ENCODE data around the gene RERE.
"Not testable (repeated sequence)": the region's sequence is repeated elsewhere in the genome, so short reads cannot be mapped to it uniquely, and the experiment has no call there.

RERE gene

DNA sequence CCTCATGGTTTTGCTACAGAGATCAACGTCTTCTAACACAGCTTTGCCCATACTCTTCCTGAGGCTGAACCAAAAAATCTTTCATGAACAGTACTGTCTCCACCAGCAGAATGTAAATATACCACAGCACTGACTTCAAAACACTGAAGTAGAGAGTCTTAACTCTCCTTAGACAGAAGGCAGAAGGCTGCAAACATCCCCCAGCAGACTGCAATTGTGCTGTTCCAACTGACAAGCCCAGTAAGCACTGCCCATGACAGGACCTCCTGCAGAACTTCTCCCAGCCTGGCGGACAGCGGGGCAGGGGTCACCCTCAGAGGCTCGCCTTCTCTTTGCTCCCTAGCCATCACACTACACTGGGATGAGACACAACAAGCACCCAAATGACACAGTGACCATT lies 218.7 kb downstream of the RERE start:
- DNase-seq, result no peak

DNA sequence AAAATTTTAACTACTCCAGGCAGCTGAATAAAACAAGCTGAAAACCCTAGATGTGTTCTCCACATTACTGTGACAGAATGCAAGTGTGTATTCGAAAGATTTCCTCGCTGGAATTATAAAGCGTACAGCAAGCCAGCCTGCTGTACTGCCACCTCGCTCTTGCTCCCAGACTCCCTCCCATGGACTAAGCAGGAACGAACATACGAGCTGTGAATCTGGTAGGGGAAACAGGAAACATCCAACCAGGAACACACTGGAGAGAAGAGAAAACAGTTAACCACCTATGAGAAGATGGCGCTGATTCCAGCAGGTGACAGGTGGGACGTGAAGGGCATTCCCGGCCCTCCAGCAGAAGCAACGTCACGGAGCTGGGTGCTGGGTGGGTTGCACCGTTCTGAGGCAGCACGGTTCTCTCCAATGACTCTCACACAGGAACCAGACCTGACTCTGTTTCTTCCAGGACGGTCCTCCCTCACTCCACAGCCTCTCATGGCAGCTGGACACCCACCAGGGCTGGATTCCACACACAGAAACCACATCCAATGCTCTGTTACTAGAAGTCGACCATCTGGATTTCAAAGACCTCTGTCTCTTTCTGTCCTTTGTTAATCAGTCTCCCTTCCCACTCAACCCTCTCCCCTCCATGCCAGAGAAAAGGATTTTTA lies 219.2 kb downstream of the RERE start:
- DNase-seq, result no peak

DNA sequence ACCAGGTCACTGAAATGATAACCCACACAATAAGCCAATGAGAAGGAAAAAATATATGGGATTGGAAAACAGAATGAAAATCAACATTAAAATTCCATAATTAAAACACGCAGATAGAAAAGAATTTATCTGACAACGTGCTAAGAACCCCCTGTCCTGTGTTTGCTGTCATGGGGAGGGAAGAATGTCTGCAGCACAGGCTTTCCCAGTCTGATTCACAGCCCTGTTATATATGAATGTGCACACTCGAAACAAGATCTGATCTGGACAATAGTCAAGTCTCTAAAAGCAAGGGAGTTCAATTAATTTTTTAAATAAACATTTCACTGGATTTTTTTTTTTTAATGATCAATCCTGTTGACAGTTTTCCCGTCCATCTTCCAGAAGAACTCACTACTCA lies 220.0 kb downstream of the RERE start:
- no peak for DNase-seq

DNA sequence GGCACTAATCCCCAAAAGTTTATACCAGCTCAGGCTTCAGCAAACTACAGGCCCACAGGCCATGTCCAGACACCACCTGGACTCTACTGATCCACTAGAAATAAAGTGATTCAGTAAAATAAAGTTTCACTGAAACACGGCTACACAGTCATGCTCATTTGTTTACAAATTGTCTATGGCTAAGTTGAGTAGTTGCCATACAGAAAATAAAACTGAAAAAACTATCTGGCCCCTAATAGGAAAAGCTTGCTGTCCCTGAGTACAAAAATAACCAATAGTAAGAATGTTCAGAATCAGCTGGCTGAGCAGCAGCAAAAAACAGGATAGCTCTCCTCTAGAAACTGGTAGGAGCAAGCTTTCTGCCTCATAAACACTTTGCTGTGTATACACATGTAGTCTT lies 221.5 kb downstream of the RERE start:
- no peak for DNase-seq

DNA sequence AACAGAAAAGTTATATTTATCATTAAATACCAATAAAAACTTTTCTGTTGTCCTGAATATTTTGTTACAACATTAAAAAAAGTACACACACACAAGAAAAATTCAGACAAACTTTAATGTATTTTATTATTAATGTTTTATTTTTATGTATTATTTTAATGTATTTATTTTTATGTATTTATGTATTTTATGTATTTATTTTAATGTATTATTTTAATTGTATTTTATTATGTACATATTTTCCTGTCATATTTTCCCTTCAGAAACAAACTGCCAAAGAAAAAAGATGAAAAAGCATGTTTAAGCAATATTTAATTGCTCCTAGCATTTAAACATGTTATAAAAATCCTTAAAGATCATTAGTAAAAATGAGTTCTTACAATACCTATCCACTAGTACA lies 222.1 kb downstream of the RERE start:
- no peak for DNase-seq

DNA sequence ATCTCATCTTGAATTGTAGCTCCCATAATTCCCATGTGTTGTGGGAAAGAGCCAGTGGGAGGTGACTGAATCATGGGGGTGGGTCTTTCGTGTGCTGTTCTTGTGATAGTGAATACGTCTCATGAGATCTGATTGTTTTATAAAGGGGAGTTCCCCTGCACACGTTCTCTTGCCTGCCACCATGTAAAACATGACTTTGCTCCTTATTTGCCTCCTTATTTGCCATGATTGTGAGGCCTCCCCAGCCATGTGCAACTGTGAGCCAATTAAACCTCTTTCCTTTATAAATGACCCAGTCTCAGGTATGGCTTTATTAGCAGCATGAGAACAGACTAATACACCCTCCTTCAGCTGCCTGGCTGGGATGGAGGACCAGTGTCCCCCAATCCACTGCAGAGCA lies 224.1 kb downstream of the RERE start:
- DNase-seq, result not testable (repeated sequence)

DNA sequence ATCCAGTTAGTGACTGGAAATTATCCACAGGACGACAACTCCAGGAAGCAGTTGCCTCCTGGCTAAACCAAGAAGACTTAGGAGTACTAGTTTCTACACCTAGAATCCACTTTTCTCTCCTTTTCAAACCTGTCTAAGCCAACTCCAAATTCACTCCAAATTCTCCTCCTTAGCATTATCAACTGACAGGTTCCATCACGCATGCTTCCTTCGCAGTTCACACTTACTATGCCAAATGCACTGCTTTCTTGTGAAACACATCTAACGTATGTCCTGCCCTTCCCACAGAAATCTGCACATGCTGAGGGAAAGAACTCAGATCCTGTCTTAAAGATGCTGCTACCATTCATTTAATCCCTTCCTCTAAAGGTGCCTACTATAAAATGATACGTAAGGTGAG lies 225.9 kb downstream of the RERE start:
- DNase-seq, result no peak

DNA sequence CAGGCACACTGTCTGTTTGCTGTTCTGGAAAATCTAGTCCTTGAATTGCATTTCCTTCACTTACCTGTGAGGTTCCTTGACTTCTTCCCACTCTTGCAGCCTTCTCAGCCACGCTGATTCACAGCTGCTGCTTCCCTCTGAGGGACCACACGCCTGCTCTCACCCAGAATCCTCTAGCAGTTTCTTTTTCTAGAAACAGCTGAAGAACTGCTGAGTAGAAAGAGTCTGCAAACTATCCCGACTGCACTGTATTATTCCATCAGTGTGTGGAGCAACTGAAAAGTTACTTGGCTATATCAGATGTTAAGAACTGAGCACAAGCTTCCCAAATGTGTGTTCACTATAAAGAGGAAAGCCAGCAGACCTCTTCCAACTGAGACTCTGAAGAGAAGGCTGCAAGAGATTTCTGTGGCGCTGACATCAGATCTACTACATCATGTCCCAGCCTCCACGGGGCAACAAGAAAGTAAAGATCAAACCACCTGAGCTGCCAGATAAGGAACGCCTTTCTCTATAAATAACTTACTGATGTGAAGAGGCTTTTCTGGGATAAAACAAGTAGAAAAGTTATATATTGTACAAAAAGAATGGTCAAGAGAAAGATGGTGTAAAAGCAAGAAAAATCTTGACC lies 226.6 kb downstream of the RERE start:
- DNase-seq, result no peak

DNA sequence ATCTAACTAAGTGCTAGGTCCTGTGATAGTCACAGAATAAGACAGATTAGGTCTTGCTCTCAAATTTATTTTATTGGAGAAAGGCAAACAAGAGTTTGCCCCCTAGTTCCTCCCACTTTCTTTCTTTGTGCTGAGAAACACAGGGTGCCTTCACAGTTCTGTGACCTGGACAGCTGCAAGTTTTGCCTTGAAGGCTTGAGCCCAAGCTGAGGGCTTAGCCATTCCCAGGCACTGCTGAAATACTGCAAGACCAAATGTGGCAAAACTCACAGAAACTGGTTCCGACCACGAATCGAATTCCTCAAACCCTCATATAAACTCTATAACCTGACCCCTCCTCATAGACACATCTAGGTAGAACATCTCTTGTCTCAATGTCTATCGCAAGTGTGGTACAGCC lies 227.9 kb downstream of the RERE start:
- DNase-seq, result no peak

DNA sequence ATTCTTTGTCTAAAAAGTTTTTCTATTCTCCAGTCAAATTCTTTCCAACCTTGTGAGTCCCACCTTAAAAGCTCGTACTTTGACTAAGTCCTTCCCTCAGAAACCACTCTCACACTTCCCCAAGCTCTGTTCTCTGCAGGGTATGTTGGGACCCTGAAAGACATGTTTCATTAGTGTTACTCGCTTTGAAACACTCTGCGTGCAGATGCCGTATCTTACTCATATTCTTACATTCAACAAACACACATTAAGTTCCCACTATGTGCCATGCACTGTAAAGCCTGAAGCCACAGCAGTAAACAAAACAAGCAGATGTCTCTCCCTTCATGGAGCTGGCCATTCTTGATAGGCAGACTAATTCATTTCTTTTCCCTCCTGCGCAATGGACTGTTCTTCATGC lies 229.7 kb downstream of the RERE start:
- no peak for DNase-seq

DNA sequence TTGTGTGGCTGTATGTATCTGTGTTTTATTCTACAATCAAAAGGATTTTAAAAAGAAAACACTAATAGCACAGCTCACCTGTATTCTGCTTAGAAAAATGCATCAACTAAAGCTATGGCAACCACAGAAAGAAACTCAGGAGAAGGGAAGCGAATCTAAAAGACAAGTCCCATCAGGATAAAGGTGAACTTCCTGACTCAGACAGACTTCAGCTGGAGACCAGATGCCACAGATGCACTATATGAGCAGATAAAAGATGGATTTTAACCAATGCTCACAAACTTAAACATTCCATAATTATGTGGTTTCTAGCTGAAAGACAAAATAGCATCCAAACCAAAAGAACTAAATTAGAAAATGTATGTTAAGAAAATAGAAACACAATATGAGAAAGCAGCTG lies 231.0 kb downstream of the RERE start:
- no peak for DNase-seq

DNA sequence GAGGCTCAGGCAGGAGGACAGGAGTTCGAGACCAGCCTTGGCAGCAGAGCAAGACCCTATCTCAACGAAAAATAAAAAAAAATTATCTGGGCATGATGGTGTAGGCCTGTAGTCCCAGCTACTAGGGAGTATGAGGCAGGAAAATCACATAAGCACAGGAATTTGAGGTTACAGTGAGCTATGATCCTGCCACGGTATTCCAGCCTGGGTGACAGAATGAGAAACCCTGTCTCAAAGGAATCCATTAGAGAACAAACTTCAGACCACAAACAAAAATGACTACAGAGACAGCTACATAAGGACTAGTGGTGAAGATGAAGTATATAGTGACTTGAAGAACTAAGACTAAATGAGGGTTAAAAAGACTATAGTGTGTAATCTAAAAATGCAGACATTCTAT lies 233.1 kb downstream of the RERE start:
- no peak for DNase-seq

DNA sequence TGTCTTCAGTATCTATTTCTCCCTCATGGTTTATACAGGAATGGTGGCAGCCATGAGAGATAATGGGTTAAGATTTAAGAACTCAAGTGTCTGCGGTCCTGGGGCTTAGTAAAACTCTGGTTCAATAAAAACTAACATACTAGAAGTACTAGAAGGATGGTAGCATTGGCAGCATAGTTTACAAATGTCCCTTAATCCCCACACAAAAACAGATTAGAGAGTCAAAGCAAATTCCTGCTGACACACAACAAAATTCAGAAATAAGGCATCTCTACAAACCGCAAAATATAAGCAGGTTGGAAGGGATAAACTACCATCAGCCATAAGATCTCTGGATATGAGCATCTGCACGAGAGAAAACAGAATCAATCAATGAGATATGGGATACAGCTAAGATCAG lies 234.4 kb downstream of the RERE start:
- DNase-seq, result no peak

DNA sequence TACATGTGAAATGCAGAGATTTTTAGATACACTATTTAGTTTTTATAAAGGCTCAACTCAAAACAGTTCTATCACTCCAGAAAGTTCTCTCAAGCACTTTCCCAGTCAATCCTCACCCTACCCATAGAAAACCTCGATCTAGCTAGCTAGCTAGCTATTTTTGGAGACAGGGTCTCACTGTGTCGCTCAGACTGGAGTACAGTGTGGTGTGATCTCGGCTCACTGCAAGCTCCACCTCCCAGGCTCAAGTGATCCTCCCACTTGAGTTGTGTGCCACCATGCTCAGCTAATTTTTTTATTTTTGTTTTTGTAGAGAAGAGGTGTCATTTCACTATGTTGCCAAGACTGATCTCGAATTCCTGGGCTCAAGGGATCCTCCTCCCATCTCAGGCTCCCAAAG lies 236.9 kb downstream of the RERE start:
- DNase-seq, result no peak

DNA sequence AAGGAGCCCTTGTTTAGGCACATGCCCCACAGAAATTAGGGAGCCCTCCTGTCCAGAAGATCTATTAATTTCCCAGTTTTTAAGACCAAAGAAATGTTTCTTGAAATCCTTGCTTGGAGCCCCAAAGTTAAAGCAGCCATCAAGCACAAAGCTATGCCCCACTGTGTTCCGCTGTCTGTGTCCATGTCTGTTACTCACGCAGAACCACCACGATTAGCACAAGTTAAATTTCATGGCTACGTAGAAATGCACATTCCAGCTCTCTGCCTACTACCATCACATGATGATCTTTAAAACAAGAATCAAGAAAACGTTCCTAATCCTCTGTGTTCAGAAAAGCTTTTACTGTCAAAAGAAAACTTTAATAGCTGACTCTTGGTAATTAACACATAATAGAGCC lies 238.5 kb downstream of the RERE start:
- no peak for DNase-seq

DNA sequence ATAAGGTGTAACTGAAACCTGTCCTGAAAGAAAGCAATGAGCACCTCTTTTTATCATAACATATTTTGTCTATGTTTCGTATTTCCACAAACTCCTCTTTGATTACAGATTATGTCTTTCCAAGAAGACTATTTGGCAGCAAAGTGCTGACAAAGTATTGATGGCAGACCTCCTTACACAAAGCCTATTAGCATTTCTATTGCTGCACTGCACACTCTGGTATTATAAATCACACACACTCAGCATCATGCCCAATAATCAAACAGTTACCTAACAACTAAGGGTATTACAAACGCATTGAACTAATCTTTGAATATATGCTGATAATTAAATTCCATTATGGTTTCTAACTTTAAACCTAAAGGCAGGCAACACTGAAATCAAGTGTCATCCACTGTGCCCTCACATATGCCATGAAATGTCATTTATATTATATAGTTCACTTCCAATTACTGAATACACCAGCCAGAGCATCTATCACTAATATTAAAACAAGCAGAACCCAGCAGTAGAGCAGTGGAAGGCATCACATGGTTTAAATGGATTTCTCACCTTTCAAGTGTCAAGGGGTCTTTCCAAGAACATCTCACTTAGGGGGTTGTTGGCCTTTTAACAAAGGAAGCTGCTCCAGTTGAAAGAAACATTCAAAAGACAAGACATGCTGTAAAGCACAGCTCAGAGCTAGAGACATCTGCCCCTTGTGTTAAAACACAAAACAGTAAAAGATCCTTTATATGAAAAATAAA lies 239.1 kb downstream of the RERE start:
- no peak for DNase-seq

DNA sequence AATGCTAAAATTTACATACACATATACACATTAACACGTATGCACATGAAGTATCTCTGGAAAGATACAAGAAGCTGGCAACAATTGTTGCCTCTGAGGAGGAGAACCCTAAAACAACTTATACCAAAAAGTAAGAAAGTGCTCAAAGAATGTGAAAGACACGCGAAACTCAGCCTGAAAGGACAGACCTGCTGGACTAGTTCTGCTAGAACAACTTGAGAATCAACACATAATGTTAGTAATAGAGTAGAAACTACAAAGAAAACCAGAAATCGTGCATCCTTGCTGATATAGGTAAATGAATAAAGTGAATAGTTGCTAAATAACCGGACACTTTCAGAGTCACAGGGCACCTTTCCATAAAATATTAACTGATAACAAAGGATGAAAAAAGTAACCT lies 242.5 kb downstream of the RERE start:
- DNase-seq, result no peak

DNA sequence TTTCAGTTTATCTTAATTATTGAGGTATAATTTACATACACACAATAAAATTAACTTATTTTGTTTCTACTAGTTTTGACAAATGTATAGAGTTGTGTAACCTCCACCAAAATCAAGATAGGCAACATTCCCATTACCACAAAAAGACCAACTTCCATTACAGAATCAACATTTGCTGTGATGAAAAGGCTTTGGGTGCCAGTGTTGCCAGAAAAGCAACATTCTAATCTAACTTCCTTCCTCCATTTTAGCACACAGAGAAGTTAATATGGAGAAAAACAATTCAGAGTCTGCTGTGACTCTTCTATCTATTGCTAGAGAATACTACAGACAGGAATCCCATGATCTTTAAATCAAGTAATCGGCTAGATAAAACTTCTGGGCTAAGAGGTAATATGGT lies 245.3 kb downstream of the RERE start:
- DNase-seq, result no peak

DNA sequence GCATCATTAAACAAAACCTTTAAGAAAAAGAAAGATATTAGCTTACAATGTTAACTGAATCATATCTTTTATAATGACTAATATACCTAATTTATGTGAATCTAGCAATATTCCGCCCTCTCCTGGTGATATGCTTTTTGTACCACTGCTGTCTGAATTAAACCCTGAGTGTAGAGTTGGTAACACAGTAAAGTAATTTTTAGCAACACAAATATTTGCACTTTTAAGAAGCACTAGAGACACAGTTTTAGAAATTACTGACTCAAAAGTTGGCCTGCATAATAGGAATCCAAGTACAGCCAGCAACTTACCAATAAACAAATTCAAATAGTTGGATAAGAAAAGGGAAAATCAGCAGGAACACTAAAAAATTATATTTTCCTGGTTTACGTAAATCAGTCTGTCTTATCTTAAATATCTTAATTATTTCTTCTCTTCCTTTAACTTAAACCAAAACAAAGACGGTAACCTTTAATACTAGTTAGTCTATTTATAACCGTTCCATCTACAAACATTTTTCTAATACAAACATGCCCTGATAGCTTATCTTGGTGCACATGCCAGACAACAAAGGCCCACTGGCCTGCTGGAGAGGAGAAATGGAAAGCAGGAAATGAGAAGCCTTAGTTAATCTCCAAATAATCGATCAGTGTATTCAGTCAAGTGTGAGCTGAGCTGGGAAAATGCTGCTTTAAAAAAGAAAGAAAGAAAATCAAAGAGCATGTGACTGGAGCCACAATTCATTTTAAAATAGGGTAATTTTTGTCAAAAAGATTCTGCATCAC lies 246.0 kb downstream of the RERE start:
- no peak for DNase-seq

DNA sequence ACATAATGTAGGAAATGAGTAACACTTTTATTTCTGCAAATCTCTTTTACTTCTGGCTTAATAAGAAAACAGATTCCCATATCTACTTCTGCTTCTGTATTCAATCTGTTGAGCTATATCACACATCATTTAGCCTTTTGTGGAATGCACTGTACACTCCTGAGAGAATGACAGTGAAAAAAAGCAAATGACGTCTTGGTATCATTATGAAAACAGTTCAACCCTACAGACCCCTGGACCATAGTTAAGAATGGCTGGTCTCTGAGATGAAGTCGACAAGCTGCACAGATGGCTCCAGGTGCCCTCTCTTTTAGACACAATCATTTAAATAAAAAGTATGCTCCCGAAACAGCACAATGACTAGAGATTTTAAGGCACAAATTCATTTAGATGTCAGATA lies 247.0 kb downstream of the RERE start:
- no peak for DNase-seq

DNA sequence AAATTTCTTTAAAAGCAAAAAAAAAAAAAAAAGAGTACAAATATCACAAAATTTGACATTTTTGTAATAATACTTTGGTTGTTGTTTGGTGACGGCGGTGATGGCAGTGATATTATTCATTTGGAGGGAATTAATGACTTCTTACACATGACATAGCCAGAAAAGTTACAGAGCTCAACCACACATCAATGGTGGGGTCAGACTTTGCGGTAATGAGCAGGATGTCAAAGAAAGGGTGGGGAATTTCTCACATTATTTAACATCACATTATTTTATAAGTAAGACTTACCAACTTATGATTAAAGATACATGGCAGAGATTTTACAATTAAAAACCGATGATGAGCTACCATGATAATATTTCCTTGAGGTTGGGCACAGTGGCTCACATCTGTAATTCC lies 248.2 kb downstream of the RERE start:
- no peak for DNase-seq

DNA sequence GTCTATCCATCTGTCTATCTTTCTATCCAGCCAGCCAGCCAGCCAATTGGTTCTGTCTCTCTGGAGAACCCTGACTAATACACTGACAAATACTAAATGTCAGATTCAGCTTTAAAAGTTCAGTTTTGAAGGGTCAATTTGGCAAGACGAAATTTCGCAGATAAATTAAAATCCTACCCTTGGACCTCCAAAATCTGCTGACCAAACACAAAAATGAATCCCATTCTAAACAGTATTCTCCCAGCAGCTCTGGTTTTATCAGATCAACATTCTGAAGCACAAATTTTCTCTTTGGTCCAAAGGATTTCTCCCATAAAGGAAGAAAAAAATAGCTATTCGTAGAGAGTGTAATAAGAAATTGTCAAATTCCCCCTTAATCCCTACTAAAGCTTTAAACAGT lies 248.6 kb downstream of the RERE start:
- DNase-seq, result no peak

DNA sequence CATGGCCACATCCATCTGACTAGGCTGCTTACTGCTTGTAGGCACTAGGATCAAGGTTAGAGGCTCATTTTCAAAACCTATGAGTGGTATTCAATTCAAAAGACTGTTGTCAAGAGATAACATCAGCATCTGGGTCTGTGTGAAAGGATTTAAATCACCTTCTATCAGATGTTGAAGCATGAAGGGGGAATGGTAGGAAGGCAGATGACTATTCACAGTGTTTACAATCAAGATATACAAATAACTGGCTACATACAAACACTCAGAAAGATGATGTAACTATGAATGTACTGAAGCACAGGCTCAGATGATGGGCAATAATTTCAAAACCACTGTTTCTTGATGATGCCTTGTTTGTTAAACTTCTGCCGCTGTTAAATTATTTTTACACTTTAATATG lies 250.3 kb downstream of the RERE start:
- DNase-seq, result no peak

DNA sequence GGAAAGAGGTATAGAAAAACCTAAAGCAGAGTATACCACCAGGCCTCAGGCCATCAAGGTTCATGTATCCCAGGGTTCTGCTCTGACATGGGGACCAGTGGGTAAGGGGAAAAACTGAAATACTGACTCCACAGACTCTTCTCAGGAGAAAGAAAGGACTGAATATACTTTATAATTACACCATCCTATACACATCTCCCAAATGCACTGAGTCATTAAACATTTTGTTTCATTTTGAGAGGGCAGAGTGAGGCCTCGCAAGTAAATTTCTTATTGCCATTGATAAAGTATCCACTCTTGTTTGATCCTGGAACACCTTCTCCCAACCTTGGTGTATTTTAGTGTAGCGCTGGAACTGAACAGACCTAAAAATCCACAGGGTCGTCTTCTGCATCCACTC lies 251.6 kb downstream of the RERE start:
- DNase-seq, result no peak
